NCI-H1694 treated with DMSO at 0.1 percent for 48 hours (cell line): ENCODE data around the gene ADCY7.
A peak's percentile ranks its signal among the peaks of the same experiment; 100 is the strongest.

Experiments used
- DNase-seq: peaks from one replicate; lab custom pipeline; 2025; lab: John Stamatoyannopoulos, UW

The ADCY7 gene

GRCh38 chr16:50248845-50249244 lies 17.5 kb upstream of the ADCY7 start:
- no peak for DNase-seq

GRCh38 chr16:50251375-50252081 lies 14.8 kb upstream of the ADCY7 start:
- DNase-seq: no peak

GRCh38 chr16:50252082-50252611 lies 14.2 kb upstream of the ADCY7 start:
- DNase-seq: no peak

- DNase-seq: no peak
Observed at GRCh38 chr16:50252874-50253513, 13.4 kb upstream of the ADCY7 start.

- no peak for DNase-seq
Observed at GRCh38 chr16:50253514-50253910, 12.8 kb upstream of the ADCY7 start.

GRCh38 chr16:50254072-50254471 lies 12.3 kb upstream of the ADCY7 start:
- DNase-seq: no peak

- no peak for DNase-seq
Observed at GRCh38 chr16:50255538-50255937, 10.8 kb upstream of the ADCY7 start.

GRCh38 chr16:50256604-50257003 lies 9.7 kb upstream of the ADCY7 start:
- DNase-seq: no peak

GRCh38 chr16:50257876-50258275 lies 8.5 kb upstream of the ADCY7 start:
- DNase-seq: no peak

- DNase-seq: peak; percentile 36
Observed at GRCh38 chr16:50259334-50260205, 6.8 kb upstream of the ADCY7 start.

- no peak for DNase-seq
Observed at GRCh38 chr16:50260206-50261159, 5.9 kb upstream of the ADCY7 start.

- DNase-seq: no peak
Observed at GRCh38 chr16:50261160-50261706, 5.1 kb upstream of the ADCY7 start.

- DNase-seq: peak; percentile 1
Observed at GRCh38 chr16:50261707-50262235, 4.6 kb upstream of the ADCY7 start.

GRCh38 chr16:50263060-50263909 lies 3.1 kb upstream of the ADCY7 start:
- no peak for DNase-seq

- no peak for DNase-seq
Observed at GRCh38 chr16:50263940-50264929, 2.1 kb upstream of the ADCY7 start.

GRCh38 chr16:50265260-50265659 lies 1.1 kb upstream of the ADCY7 start:
- peak; percentile 78 for DNase-seq

- no peak for DNase-seq
Observed at GRCh38 chr16:50265716-50266336, 525 bp upstream of the ADCY7 start.

GRCh38 chr16:50267151-50267631 lies 840 bp downstream of the ADCY7 start:
- peak; percentile 19 for DNase-seq
